GM12878 (cell line): ENCODE data around the gene CLEC16A. TPM values are rescaled to one million over a fixed set of nuclear protein-coding genes. Genes with fewer than 3 reads are reported as not detected.

Experiments
- ATAC-seq: fragments of 200-7000 bp; cut with Tn5 transposase; 3 replicates; pipeline ENCODE4 v1.9.1; 2020; ENCODE audit warnings: mild to moderate bottlenecking, moderate library complexity
- BruUV-seq: library from RNA; stranded (reverse); fragments of 400-500 nt; replicated peaks from 2 replicates; lab custom pipeline; 2021; lab: Mats Ljungman, UMichigan
- CTCF ChIA-PET: fragments of 300-600 bp; sonication (Branson Sonifier 250); formaldehyde crosslinking; extraction: SDS; loops from one replicate; lab custom pipeline; 2021; ENCODE audit warnings: inconsistent platforms; lab: Yijun Ruan, JAX
- POLR2A ChIA-PET: fragments of 350-600 bp; formaldehyde crosslinking; extraction: SDS; loops from one replicate; lab custom pipeline; 2021; ENCODE audit warnings: inconsistent platforms; lab: Charles Lee
- RAD21 ChIA-PET: fragments of 300-600 bp; sonication (Branson Sonifier 250); formaldehyde crosslinking; loops from one replicate; lab custom pipeline; 2023; ENCODE audit warnings: antibody characterized with exemption; ENCODE audit not compliant: unreplicated experiment; lab: Charles Lee
- SMC1A ChIA-PET: fragments of 300-600 bp; sonication (Branson Sonifier 250); formaldehyde crosslinking; loops from one replicate; lab custom pipeline; 2023; ENCODE audit not compliant: unreplicated experiment, uncharacterized antibody; lab: Charles Lee
- DNase-seq: peaks from one replicate; pipeline ENCODE4 v3.0.0-alpha.2; 2011; ENCODE audit warnings: low read depth, low spot score
- FAIRE-seq: peaks from 3 replicates; lab custom pipeline; 2011; peaks lifted over from hg19 to GRCh38; lab: Jason Lieb, UNC
- H2AFZ ChIP-seq: 2 replicates; pipeline ENCODE4 v1.6.0; 2011; ENCODE audit warnings: low read depth, low read length, control low read depth; ENCODE audit not compliant: control insufficient read depth
- H3K27ac ChIP-seq: 2 replicates; pipeline ENCODE4 v1.5.1; 2011; ENCODE audit warnings: control low read depth; ENCODE audit not compliant: control insufficient read depth, insufficient read depth
- H3K27me3 ChIP-seq, 2 experiments: replicated peaks in 1 of 2; 2 replicates each; pipeline versions ENCODE4 v1.6.0 to v1.6.1; 2011; ENCODE audit warnings: low read length in 1 of 2; ENCODE audit not compliant: control insufficient read depth in 2 of 2, insufficient read depth in 2 of 2
- H3K36me3 ChIP-seq, 2 experiments: 2 replicates each; pipeline ENCODE4 v1.5.1; 2011; ENCODE audit warnings: low read length in 1 of 2; ENCODE audit not compliant: control insufficient read depth in 2 of 2, insufficient read depth in 2 of 2
- H3K4me1 ChIP-seq: 2 replicates; pipeline ENCODE4 v1.6.1; 2011; ENCODE audit warnings: mild to moderate bottlenecking, low read length, moderate library complexity, mixed read lengths; ENCODE audit not compliant: control insufficient read depth, insufficient read depth
- H3K4me2 ChIP-seq: 2 replicates; pipeline ENCODE4 v1.6.0; 2011; ENCODE audit warnings: control low read depth; ENCODE audit not compliant: control insufficient read depth, insufficient read depth
- H3K4me3 ChIP-seq: fragments of 200-600 bp; sonication (generic); 2 replicates; pipeline ENCODE4 v1.5.1; 2016
- H3K79me2 ChIP-seq: 2 replicates; pipeline ENCODE4 v1.6.0; 2011; ENCODE audit warnings: low read length; ENCODE audit not compliant: control insufficient read depth, insufficient read depth
- H3K9ac ChIP-seq: 2 replicates; pipeline ENCODE4 v1.8.0; 2011; ENCODE audit warnings: low read length, control low read depth, mixed read lengths; ENCODE audit not compliant: control insufficient read depth, insufficient read depth
- H3K9me3 ChIP-seq: replicated peaks from 3 replicates; pipeline ENCODE4 v1.5.1; 2011; ENCODE audit warnings: mild to moderate bottlenecking, low read length; ENCODE audit not compliant: control insufficient read depth, insufficient read depth
- H4K20me1 ChIP-seq: 2 replicates; pipeline ENCODE4 v1.6.0; 2011; ENCODE audit not compliant: control insufficient read depth, insufficient read depth
- ATF3 ChIP-seq: IDR thresholded peaks from 2 replicates; pipeline ENCODE4 v1.6.1; 2011; ENCODE audit warnings: low read depth, mild to moderate bottlenecking, low read length, moderate library complexity, borderline replicate concordance; ENCODE audit errors: extremely low read depth
- BRCA1 ChIP-seq: IDR thresholded peaks from 2 replicates; pipeline ENCODE4 v1.6.1; 2011; ENCODE audit warnings: low read depth, low read length, improper control_type of control experiment
- CEBPZ ChIP-seq: fragments of 150-350 bp; IDR thresholded peaks from 2 replicates; pipeline ENCODE4 v1.6.1; 2016; ENCODE audit warnings: low read depth, low read length
- ELK1 ChIP-seq: IDR thresholded peaks from 2 replicates; pipeline ENCODE4 v1.6.1; 2012; ENCODE audit warnings: low read depth, low read length, improper control_type of control experiment
- ESRRA ChIP-seq: IDR thresholded peaks from 2 replicates; pipeline ENCODE4 v1.6.1; 2012; ENCODE audit warnings: mild to moderate bottlenecking, low read length, improper control_type of control experiment
- FOXK2 ChIP-seq: fragments of 450-650 bp; IDR thresholded peaks from 2 replicates; pipeline ENCODE4 v1.6.1; 2017; ENCODE audit warnings: mild to moderate bottlenecking, moderate library complexity
- IKZF2 ChIP-seq, 2 experiments: fragments of 450-650 bp; IDR thresholded peaks; 2 replicates each; pipeline ENCODE4 v1.6.1; 2017; ENCODE audit warnings: mild to moderate bottlenecking in 2 of 2, moderate library complexity in 2 of 2
- KLF5 ChIP-seq: fragments of 450-650 bp; IDR thresholded peaks from 2 replicates; pipeline ENCODE4 v1.6.1; 2014; ENCODE audit warnings: mild to moderate bottlenecking; ENCODE audit not compliant: partially characterized antibody
- MAX ChIP-seq: IDR thresholded peaks from 2 replicates; pipeline ENCODE4 v1.6.1; 2012; ENCODE audit warnings: low read depth, low read length, improper control_type of control experiment
- RAD21 ChIP-seq: IDR thresholded peaks from 2 replicates; pipeline ENCODE4 v1.6.1; 2011; ENCODE audit warnings: mild to moderate bottlenecking, low read depth, low read length, moderate library complexity; ENCODE audit not compliant: insufficient read depth
- RFX5 ChIP-seq: IDR thresholded peaks from 2 replicates; pipeline ENCODE4 v1.6.1; 2011; ENCODE audit warnings: low read depth, low read length, improper control_type of control experiment
- RUNX3 ChIP-seq: IDR thresholded peaks from 2 replicates; pipeline ENCODE4 v1.6.1; 2012; ENCODE audit warnings: low read length, inconsistent platforms
- SMAD5 ChIP-seq: IDR thresholded peaks from 2 replicates; pipeline ENCODE4 v1.6.1; 2016; ENCODE audit warnings: antibody characterized with exemption, low read depth
- ZNF274 ChIP-seq: IDR thresholded peaks from one replicate; pipeline ENCODE4 v1.8.0; 2011; ENCODE audit not compliant: insufficient read length, insufficient read depth
- ZNF384 ChIP-seq: IDR thresholded peaks from 2 replicates; pipeline ENCODE4 v1.6.1; 2012; ENCODE audit warnings: low read depth, mild to moderate bottlenecking, low read length, improper control_type of control experiment, borderline replicate concordance
- ZNF622 ChIP-seq: fragments of 450-650 bp; IDR thresholded peaks from 2 replicates; pipeline ENCODE4 v1.6.1; 2017; ENCODE audit warnings: mild to moderate bottlenecking, inconsistent platforms
- ZNF687 ChIP-seq: fragments of 450-650 bp; IDR thresholded peaks from 2 replicates; pipeline ENCODE4 v1.6.1; 2017; ENCODE audit warnings: mild to moderate bottlenecking, moderate library complexity
- WGBS: methylation state at CpG from one replicate; pipeline ENCODE4 v1.1.6; 2016; ENCODE audit warnings: low lambda C conversion rate; ENCODE audit not compliant: insufficient replicate concordance, insufficient coverage; ENCODE audit errors: missing lambda C conversion rate; 5-methylcytosine and 5-hydroxymethylcytosine counted together
- in situ Hi-C: fragments of 300-500 bp; cut with MboI; formaldehyde crosslinking; loops from 9 replicates; pipeline ENCODE4 v1.14.3; 2018; ENCODE audit warnings: mixed read lengths
- intact Hi-C: fragments of 100-400 bp; cut with micrococcal nuclease; formaldehyde crosslinking; loops from one replicate; pipeline ENCODE4 v1.14.2; 2022; ENCODE audit not compliant: unreplicated experiment
- polyA plus RNA-seq, 11 experiments: library from polyadenylated mRNA; depleted of rRNA in 4 of 11; unstranded in 6 of 11; stranded (reverse) in 5 of 11; fragments of >200 nt; fragmentation: Nextera tagmentation in 4 of 11; fragmentation: Illumina TruSeq in 1 of 11; extraction: Ambion mirVana in 4 of 11; extraction: Trizol in 1 of 11; gene quantifications; 1 replicate in 1 of 11; 2 replicates in 10 of 11; pipeline versions ENCODE4 v1.2.1 to v1.2.3, GENCODE V29; 2011 to 2016; ENCODE audit warnings: inconsistent platforms in 2 of 11, missing spikeins in 2 of 11, low read depth in 1 of 11
- total RNA-seq, 4 experiments: library from RNA; depleted of rRNA in 3 of 4; stranded (reverse); fragments of >200 nt in 3 of 4; fragmentation: Illumina TruSeq in 1 of 4; extraction: Trizol in 1 of 4; gene quantifications; 2 replicates each; pipeline versions ENCODE4 v1.2.1 to v1.2.3, GENCODE V29; 2013 to 2021

CLEC16A gene
- total and polyA plus RNA-seq, 10 of the 15 experiments (the other 5 are each of a cell fraction or from before 2014, with no cell fraction given): 1.5 to 28.8 (median 19.2) TPM

GRCh38 chr16:11085916-11086315, 141.6 kb downstream of the CLEC16A start:
- no peak overlapping the region for H3K4me2 ChIP-seq
- no peak overlapping the region for H2AFZ ChIP-seq
- DNase-seq (no peak), ATAC-seq (no peak), FAIRE-seq (no peak)
- no peaks in the 10 kb centered on the region for H4K20me1 ChIP-seq
- no TSS peak for BruUV-seq
- in situ Hi-C loops (no loop called here), intact Hi-C loops (no loop called here)
- no peaks in the 10 kb centered on the region for H3K79me2 ChIP-seq
- no peaks in the 10 kb centered on the region for H3K27me3 ChIP-seq
- no peaks in the 10 kb centered on the region for H3K9me3 ChIP-seq
- ChIA-PET CTCF (interaction anchor here (0.7 to 1.5 kb wide), 2 partner anchors 15 to 53 kb away, joined by 3 to 5 read pairs; no protein-coding TSS in a partner anchor), SMC1A (interaction anchor here (0.7 kb wide), 1 partner anchor 13 kb away, joined by 3 read pairs; no protein-coding TSS in a partner anchor), POLR2A (no interaction called here), RAD21 (no interaction called here)
- 94% methylated on average over 5 of the region's 5 CpGs for WGBS
- H3K9ac ChIP-seq: no peak overlapping the region
- no peak overlapping the region for H3K4me3 ChIP-seq
- H3K27ac ChIP-seq: no peak overlapping the region
- H3K36me3 ChIP-seq: peaks cover 0 to 8% of the 10 kb centered on the region in 2 experiments; a peak in 2 of 4 replicates
- peaks cover 14% of the 10 kb centered on the region for H3K4me1 ChIP-seq
- TF ChIP-seq RFX5: no peak
- TF ChIP-seq CEBPZ: no peak
- TF ChIP-seq ZNF384: no peak
- TF ChIP-seq IKZF2 (IDR thresholded peaks at IDR 0.05): no peak
- TF ChIP-seq KLF5: no peak
- no peak for TF ChIP-seq ELK1
- no peak for TF ChIP-seq BRCA1
- TF ChIP-seq ZNF622: no peak
- no peak for TF ChIP-seq FOXK2
- no peak for TF ChIP-seq RAD21
- TF ChIP-seq SMAD5: no peak
- TF ChIP-seq ESRRA: no peak
- no peak for TF ChIP-seq RUNX3
- no peak for TF ChIP-seq ZNF274
- no peak for TF ChIP-seq ZNF687
- no peak for TF ChIP-seq MAX
- no peak for TF ChIP-seq ATF3
